ENCODE measurements around the gene FAM131A. TPM values are rescaled to one million over a fixed set of nuclear protein-coding genes. Genes with fewer than 3 reads are reported as not detected.

The FAM131A gene
- total and polyA plus RNA-seq, 2 of the 4 experiments (the other 2 are of a cell fraction) = 10.8 to 19.5 TPM

DNA sequence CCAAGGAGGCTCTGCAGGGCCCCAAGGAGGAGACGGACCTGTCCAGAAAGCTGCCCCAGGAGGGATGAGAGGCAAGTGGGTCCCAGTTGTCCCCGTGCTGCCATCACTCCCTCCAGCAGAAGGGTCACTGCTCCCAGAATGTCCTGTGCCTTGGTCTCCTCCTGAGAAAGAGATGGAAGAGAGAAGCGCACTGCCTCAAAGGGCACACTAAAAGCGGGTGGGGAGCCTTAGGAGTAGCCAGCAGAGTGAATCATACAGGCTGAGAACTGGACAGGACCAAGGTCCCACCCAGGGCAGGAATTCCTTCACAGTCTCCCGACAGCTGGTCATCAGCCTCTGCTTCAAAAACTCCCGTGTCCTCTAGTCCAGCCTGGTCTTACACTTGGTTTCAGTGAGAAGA, 36.0 kb downstream of the FAM131A start:
- no peak overlapping the region for H3K4me3 ChIP-seq (ENCODE audit: insufficient read depth, low read depth, low read length)
- H3K27me3 ChIP-seq (ENCODE audit: control insufficient read depth, insufficient read depth, low read length) = peaks cover 43% of the 10 kb centered on the region
- 0 out of 2 replicates have a peak, but pooled peaks cover 4% of the 10 kb centered on the region for H3K4me1 ChIP-seq (ENCODE audit: control insufficient read depth, insufficient read depth, low read length)
- H2AFZ ChIP-seq (replicated peaks; ENCODE audit: low read length, poor library complexity) = no peak overlapping the region
- H3K9ac ChIP-seq (ENCODE audit: low read depth, low read length) = no peak overlapping the region
- no peak overlapping the region for H3K4me2 ChIP-seq (ENCODE audit: low read depth, low read length)
- no peak overlapping the region for H2BK5ac ChIP-seq (ENCODE audit: low read depth, low read length, poor library complexity, severe bottlenecking)
- H2BK15ac ChIP-seq (ENCODE audit: low read depth, low read length) = no peak overlapping the region
- no peaks in the 10 kb centered on the region for H3K9me3 ChIP-seq (ENCODE audit: control insufficient read depth, insufficient read depth, low read length)
- no peak overlapping the region for H4K5ac ChIP-seq (ENCODE audit: low read depth, low read length)
- no peak overlapping the region for H3K14ac ChIP-seq (replicated peaks; ENCODE audit: low read depth, low read length)
- DNase-seq (no peak), ATAC-seq (ENCODE audit: low read depth) (no peak)
- intact Hi-C loops (cut with micrococcal nuclease) = loop anchor here (5.0 kb wide), 2 partner anchors 404 to 429 kb away; no protein-coding TSS in a partner anchor
- H3K56ac ChIP-seq (ENCODE audit: extremely low read depth, insufficient read depth, low read length) = no peak overlapping the region
- H4K8ac ChIP-seq (ENCODE audit: low read depth in 2 of 2, low read length in 2 of 2) = no peak overlapping the region
- no peak overlapping the region for H3K23ac ChIP-seq (ENCODE audit: low read depth, low read length)
- no TSS peak for BruUV-seq (replicated peaks)
- peaks cover 3% of the 10 kb centered on the region for H3K36me3 ChIP-seq (ENCODE audit: control insufficient read depth, insufficient read depth, low read length)
- H3K4ac ChIP-seq (ENCODE audit: low read depth, low read length) = no peak overlapping the region
- H3K9me1 ChIP-seq (ENCODE audit: insufficient read depth, low read length) = no peaks in the 10 kb centered on the region
- CTCF ChIA-PET = no interaction called here
- no peak overlapping the region for H2AK9ac ChIP-seq (replicated peaks; ENCODE audit: low read depth, low read length, poor library complexity)
- H2AK5ac ChIP-seq (ENCODE audit: low read depth, low read length) = no peak overlapping the region
- dilution Hi-C loops (cut with HindIII; ENCODE audit: low sequenced_read_pairs, unreplicated experiment) = loop anchor here (25.0 kb wide), 1 partner anchor 164 kb away; no protein-coding TSS in a partner anchor
- WGBS, 2 experiments (ENCODE audit: extremely low coverage in 2 of 2, insufficient read length in 1 of 2) = 69% methylated on average over 3 of the region's 6 CpGs; no CpG with 5 or more reads in 1 of the 2 experiments
- H4K91ac ChIP-seq (ENCODE audit: insufficient read depth, low read depth, low read length) = no peak overlapping the region
- in situ Hi-C loops (cut with MboI; ENCODE audit: low sequenced_read_pairs) = loop anchor here (5.0 to 10.0 kb wide), 3 partner anchors 159 to 431 kb away; no protein-coding TSS in a partner anchor
- H3K79me1 ChIP-seq (ENCODE audit: low read depth in 1 of 2, low read length in 2 of 2) = no peaks in the 10 kb centered on the region
- no peak overlapping the region for H3K18ac ChIP-seq (ENCODE audit: low read depth, low read length)
- H2BK20ac ChIP-seq (ENCODE audit: low read depth, low read length) = no peak overlapping the region
- TF ChIP-seq SMC3 (IDR thresholded peaks at IDR 0.05; ENCODE audit: low read depth, low read length) (no peak), USF2 (IDR thresholded peaks at IDR 0.05; ENCODE audit: low read depth, low read length) (no peak), CTCF (conservative IDR thresholded peaks at IDR 0.05; ENCODE audit: low read depth, low read length) (no peak), CEBPB (IDR thresholded peaks at IDR 0.05; ENCODE audit: low read depth, low read length) (no peak), MAFK (IDR thresholded peaks at IDR 0.05; ENCODE audit: low read depth, low read length) (no peak), POLR2A (IDR thresholded peaks at IDR 0.05; ENCODE audit: low read depth, low read length) (no peak), BHLHE40 (IDR thresholded peaks at IDR 0.05; ENCODE audit: low read depth, low read length) (no peak), RAD21 (IDR thresholded peaks at IDR 0.05; ENCODE audit: low read length) (no peak), NFE2L2 (IDR thresholded peaks at IDR 0.05; ENCODE audit: low read depth, low read length) (no peak), RCOR1 (IDR thresholded peaks at IDR 0.05; ENCODE audit: insufficient replicate concordance, low read length) (no peak), MAZ (IDR thresholded peaks at IDR 0.05; ENCODE audit: borderline replicate concordance, low read depth, low read length) (no peak), MXI1 (IDR thresholded peaks at IDR 0.05; ENCODE audit: borderline replicate concordance, low read depth, low read length) (no peak), CHD1 (IDR thresholded peaks at IDR 0.05; ENCODE audit: low read depth, low read length) (no peak), FOS (IDR thresholded peaks at IDR 0.05; ENCODE audit: low read depth, low read length) (no peak), RFX5 (IDR thresholded peaks at IDR 0.05; ENCODE audit: low read depth, low read length) (no peak)
- TF ChIP-seq, protein P1, sequence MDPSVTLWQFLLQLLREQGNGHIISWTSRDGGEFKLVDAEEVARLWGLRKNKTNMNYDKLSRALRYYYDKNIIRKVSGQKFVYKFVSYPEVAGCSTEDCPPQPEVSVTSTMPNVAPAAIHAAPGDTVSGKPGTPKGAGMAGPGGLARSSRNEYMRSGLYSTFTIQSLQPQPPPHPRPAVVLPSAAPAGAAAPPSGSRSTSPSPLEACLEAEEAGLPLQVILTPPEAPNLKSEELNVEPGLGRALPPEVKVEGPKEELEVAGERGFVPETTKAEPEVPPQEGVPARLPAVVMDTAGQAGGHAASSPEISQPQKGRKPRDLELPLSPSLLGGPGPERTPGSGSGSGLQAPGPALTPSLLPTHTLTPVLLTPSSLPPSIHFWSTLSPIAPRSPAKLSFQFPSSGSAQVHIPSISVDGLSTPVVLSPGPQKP (IDR thresholded peaks at IDR 0.05; ENCODE audit: borderline replicate concordance, low read depth, low read length) = no peak
- no peak overlapping the region for H3K27ac ChIP-seq (ENCODE audit: insufficient read depth, low read length)
- POLR2A ChIA-PET (ENCODE audit: unreplicated experiment) = no interaction called here
- H4K20me1 ChIP-seq (ENCODE audit: insufficient read depth, low read length) = peaks cover 5% of the 10 kb centered on the region; the same call in 1 of the 2 replicates
- no peak overlapping the region for H2BK120ac ChIP-seq (ENCODE audit: low read depth, low read length)

All from IMR-90 (cell line).